ENCODE data around the gene GRM1.
A peak's percentile ranks its signal among the peaks of the same experiment; 100 is the strongest.

DNA sequence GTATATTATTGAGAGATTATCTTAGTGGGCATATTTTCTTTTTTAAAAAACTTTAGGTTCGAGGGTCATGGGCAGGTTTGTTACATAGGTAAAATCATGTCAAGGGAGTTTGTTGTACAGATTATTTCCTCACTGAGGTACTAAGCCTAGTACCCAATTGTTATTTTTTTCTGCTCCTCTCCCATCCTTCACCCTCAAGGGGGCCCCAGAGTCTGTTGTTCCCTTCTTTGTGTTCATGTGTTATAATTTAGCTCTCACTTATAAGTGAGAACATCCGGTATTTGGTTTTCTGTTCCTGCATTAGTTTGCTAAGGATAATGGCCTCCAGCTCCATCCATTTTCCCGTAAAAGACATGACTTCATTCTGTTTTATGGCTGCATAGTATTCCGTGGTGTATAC lies 266.8 kb downstream of the GRM1 start:
- TF ChIP-seq, protein P1, sequence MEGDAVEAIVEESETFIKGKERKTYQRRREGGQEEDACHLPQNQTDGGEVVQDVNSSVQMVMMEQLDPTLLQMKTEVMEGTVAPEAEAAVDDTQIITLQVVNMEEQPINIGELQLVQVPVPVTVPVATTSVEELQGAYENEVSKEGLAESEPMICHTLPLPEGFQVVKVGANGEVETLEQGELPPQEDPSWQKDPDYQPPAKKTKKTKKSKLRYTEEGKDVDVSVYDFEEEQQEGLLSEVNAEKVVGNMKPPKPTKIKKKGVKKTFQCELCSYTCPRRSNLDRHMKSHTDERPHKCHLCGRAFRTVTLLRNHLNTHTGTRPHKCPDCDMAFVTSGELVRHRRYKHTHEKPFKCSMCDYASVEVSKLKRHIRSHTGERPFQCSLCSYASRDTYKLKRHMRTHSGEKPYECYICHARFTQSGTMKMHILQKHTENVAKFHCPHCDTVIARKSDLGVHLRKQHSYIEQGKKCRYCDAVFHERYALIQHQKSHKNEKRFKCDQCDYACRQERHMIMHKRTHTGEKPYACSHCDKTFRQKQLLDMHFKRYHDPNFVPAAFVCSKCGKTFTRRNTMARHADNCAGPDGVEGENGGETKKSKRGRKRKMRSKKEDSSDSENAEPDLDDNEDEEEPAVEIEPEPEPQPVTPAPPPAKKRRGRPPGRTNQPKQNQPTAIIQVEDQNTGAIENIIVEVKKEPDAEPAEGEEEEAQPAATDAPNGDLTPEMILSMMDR (IDR thresholded peaks at IDR 0.05; ENCODE audit: low read length), result peak; percentile 7; the same call in 1 of the 2 replicates
- TF ChIP-seq EZH2 (IDR thresholded peaks at IDR 0.05; ENCODE audit: borderline replicate concordance, low read length), result no peak
